Keratinocyte (primary cell): ENCODE measurements around the gene PARD3B. TPM values are rescaled to one million over a fixed set of nuclear protein-coding genes. Genes with fewer than 3 reads are reported as not detected.

Source experiments
- DNase-seq: peaks from one replicate; pipeline ENCODE4 v3.0.0-alpha.2; 2011; ENCODE audit warnings: low read depth, missing footprints, low spot score
- FAIRE-seq: peaks from 2 replicates; lab custom pipeline; 2011; peaks lifted over from hg19 to GRCh38; lab: Jason Lieb, UNC
- H2AFZ ChIP-seq: 2 replicates; pipeline ENCODE4 v1.6.0; 2012; ENCODE audit warnings: low read length, control low read depth, inconsistent platforms; ENCODE audit not compliant: control insufficient read depth
- H3K27ac ChIP-seq: 2 replicates; pipeline ENCODE4 v1.5.1; 2011; ENCODE audit warnings: low read length; ENCODE audit not compliant: control insufficient read depth, insufficient read depth
- H3K27me3 ChIP-seq: 3 replicates; pipeline ENCODE4 v1.6.0; 2011; ENCODE audit warnings: low read length; ENCODE audit not compliant: control insufficient read depth, insufficient read depth; ENCODE audit errors: extremely low read depth
- H3K36me3 ChIP-seq, 2 experiments: 2 replicates in 1 of 2; 3 replicates in 1 of 2; pipeline ENCODE4 v1.5.1; 2011; ENCODE audit warnings: low read length in 2 of 2, mild to moderate bottlenecking in 1 of 2; ENCODE audit not compliant: control insufficient read depth in 2 of 2, insufficient read depth in 2 of 2; ENCODE audit errors: extremely low read depth in 1 of 2
- H3K4me1 ChIP-seq: 3 replicates; pipeline ENCODE4 v1.5.1; 2011; ENCODE audit warnings: low read length; ENCODE audit not compliant: control insufficient read depth, insufficient read depth; ENCODE audit errors: extremely low read depth
- H3K4me2 ChIP-seq: 3 replicates; pipeline ENCODE4 v1.6.0; 2011; ENCODE audit warnings: low read depth, low read length; ENCODE audit not compliant: control insufficient read depth, insufficient read depth; ENCODE audit errors: extremely low read depth
- H3K4me3 ChIP-seq, 3 experiments: fragments of 200-600 bp in 1 of 3; sonication (generic) in 1 of 3; 2 replicates in 2 of 3; 3 replicates in 1 of 3; pipeline ENCODE4 v1.5.1; 2011 to 2016; ENCODE audit warnings: low read length in 3 of 3, mild to moderate bottlenecking in 3 of 3, control low read depth in 2 of 3, inconsistent platforms in 1 of 3, low read depth in 1 of 3, mixed read lengths in 1 of 3, mixed run types in 1 of 3, moderate library complexity in 1 of 3; ENCODE audit not compliant: control insufficient read depth in 2 of 3, insufficient read depth in 2 of 3; ENCODE audit errors: extremely low read depth in 1 of 3
- H3K79me2 ChIP-seq: 2 replicates; pipeline ENCODE4 v1.6.0; 2012; ENCODE audit warnings: low read length; ENCODE audit not compliant: control insufficient read depth, insufficient read depth
- H3K9ac ChIP-seq: 3 replicates; pipeline ENCODE4 v1.6.0; 2011; ENCODE audit warnings: low read length; ENCODE audit not compliant: control insufficient read depth, insufficient read depth; ENCODE audit errors: extremely low read depth
- H3K9me1 ChIP-seq: 3 replicates; pipeline ENCODE4 v1.6.0; 2011; ENCODE audit warnings: low read length; ENCODE audit not compliant: control insufficient read depth, insufficient read depth; ENCODE audit errors: extremely low read depth
- H3K9me3 ChIP-seq: 2 replicates; pipeline ENCODE4 v1.5.1; 2012; ENCODE audit warnings: low read depth, low read length; ENCODE audit not compliant: control insufficient read depth
- H4K20me1 ChIP-seq: 3 replicates; pipeline ENCODE4 v1.6.0; 2011; ENCODE audit warnings: low read length; ENCODE audit not compliant: control insufficient read depth, insufficient read depth; ENCODE audit errors: extremely low read depth
- CTCF ChIP-seq, 3 experiments: IDR thresholded peaks in 1 of 3; conservative IDR thresholded peaks in 1 of 3; optimal IDR thresholded peaks in 1 of 3; 2 replicates in 2 of 3; 3 replicates in 1 of 3; pipeline versions ENCODE3 to v1.5.1; 2011; ENCODE audit warnings: low read length in 3 of 3, mild to moderate bottlenecking in 3 of 3, moderate library complexity in 2 of 3, control low read depth in 1 of 3, inconsistent platforms in 1 of 3; ENCODE audit not compliant: insufficient read depth in 2 of 3; ENCODE audit errors: extremely low read depth in 1 of 3
- EZH2 ChIP-seq: IDR thresholded peaks from one replicate; pipeline ENCODE4 v1.6.1; 2012; ENCODE audit warnings: inconsistent platforms, mild to moderate bottlenecking, low read length, moderate library complexity
- dilution Hi-C: fragments of 300-500 bp; cut with MboI; formaldehyde crosslinking; loops from one replicate; pipeline ENCODE4 v1.7.0; 2020; ENCODE audit warnings: low sequenced_read_pairs; ENCODE audit not compliant: extremely low pct_ligation_motif_present
- polyA plus RNA-seq, 5 experiments: library from polyadenylated mRNA; depleted of rRNA in 3 of 5; stranded (reverse) in 3 of 5; stranded (forward) in 1 of 5; unstranded in 1 of 5; fragments of >200 nt; gene quantifications; 1 replicate in 1 of 5; 2 replicates in 3 of 5; 3 replicates in 1 of 5; pipeline versions ENCODE4 v1.2.1 to v1.2.3, GENCODE V29; 2011 to 2012; ENCODE audit warnings: missing spikeins in 2 of 5, low read depth in 1 of 5, low replicate concordance in 1 of 5

The PARD3B gene
- polyA plus RNA-seq, 1 donor (not counting 4 experiments of a cell fraction or from before 2014, with no cell fraction given), result 1.2 TPM

- H3K4me1 ChIP-seq, result no peaks in the 10 kb centered on the region
- H3K27me3 ChIP-seq, result no peaks in the 10 kb centered on the region
- dilution Hi-C loops, result no loop called here
- no peak overlapping the region for H3K9ac ChIP-seq
- H4K20me1 ChIP-seq, result no peaks in the 10 kb centered on the region
- H3K27ac ChIP-seq, result no peak overlapping the region
- no peak overlapping the region for H3K4me2 ChIP-seq
- no peak for TF ChIP-seq CTCF (optimal IDR thresholded peaks at IDR 0.05 in 1 of 3, IDR thresholded peaks at IDR 0.05 in 1 of 3, conservative IDR thresholded peaks at IDR 0.05 in 1 of 3; ENCODE audit: extremely low read depth in 1 of 3, insufficient read depth in 2 of 3, low read length in 3 of 3)
- TF ChIP-seq EZH2, result no peak
- no peak overlapping the region for H3K4me3 ChIP-seq
- H3K9me3 ChIP-seq, result no peaks in the 10 kb centered on the region
- no peak overlapping the region for H2AFZ ChIP-seq
- H3K36me3 ChIP-seq, result no peaks in the 10 kb centered on the region
- FAIRE-seq (no peak), DNase-seq (no peak)
- no peaks in the 10 kb centered on the region for H3K79me2 ChIP-seq
- no peaks in the 10 kb centered on the region for H3K9me1 ChIP-seq
Observed at GRCh38 chr2:205390866-205391265, 845.6 kb downstream of the PARD3B start.

GRCh38 chr2:205401511-205401910 lies 856.2 kb downstream of the PARD3B start:
- DNase-seq, result no peak
- H3K27me3 ChIP-seq, result no peaks in the 10 kb centered on the region
- H2AFZ ChIP-seq, result no peak overlapping the region
- no peak overlapping the region for H3K27ac ChIP-seq
- peaks cover 12% of the 10 kb centered on the region for H3K4me1 ChIP-seq
- TF ChIP-seq CTCF (optimal IDR thresholded peaks at IDR 0.05 in 1 of 3, IDR thresholded peaks at IDR 0.05 in 1 of 3, conservative IDR thresholded peaks at IDR 0.05 in 1 of 3; ENCODE audit: extremely low read depth in 1 of 3, insufficient read depth in 2 of 3, low read length in 3 of 3) (no peak), EZH2 (no peak)
- H3K79me2 ChIP-seq, result no peaks in the 10 kb centered on the region
- dilution Hi-C loops, result no loop called here
- no peaks in the 10 kb centered on the region for H3K36me3 ChIP-seq
- no peaks in the 10 kb centered on the region for H3K9me1 ChIP-seq
- H3K9me3 ChIP-seq, result no peaks in the 10 kb centered on the region
- no peaks in the 10 kb centered on the region for H4K20me1 ChIP-seq
- H3K4me3 ChIP-seq, result no peak overlapping the region
- H3K4me2 ChIP-seq, result no peak overlapping the region
- H3K9ac ChIP-seq, result no peak overlapping the region
- no peak for FAIRE-seq
